ENCODE measurements around the gene RAB11FIP4. TPM values are rescaled to one million over a fixed set of nuclear protein-coding genes. Genes with fewer than 3 reads are reported as not detected.

Gene RAB11FIP4
- total and polyA plus RNA-seq, 2 of the 13 experiments (the other 11 are each of a cell fraction or from before 2014, with no cell fraction given) = 28.0 to 89.3 TPM

- TF ChIP-seq RNF2 (conservative IDR thresholded peaks at IDR 0.05; ENCODE audit: low read depth) (no peak), ZNF773 (CRISPR knock-in tag; IDR thresholded peaks at IDR 0.05; ENCODE audit: borderline replicate concordance) (no peak), ZFP1 (CRISPR knock-in tag; IDR thresholded peaks at IDR 0.05) (0 out of 2 replicates have a peak, but pooled peaks have one; percentile 20), SOX5 (CRISPR knock-in tag; IDR thresholded peaks at IDR 0.05; ENCODE audit: borderline replicate concordance) (peak; percentile 98), KLF15 (CRISPR knock-in tag; IDR thresholded peaks at IDR 0.05; ENCODE audit: borderline replicate concordance) (no peak), TRIM24 (CRISPR knock-in tag; IDR thresholded peaks at IDR 0.05) (no peak), ZNF225 (CRISPR knock-in tag; IDR thresholded peaks at IDR 0.05) (no peak), SKI (IDR thresholded peaks at IDR 0.05; ENCODE audit: partially characterized antibody) (peak; percentile 24), MLX (CRISPR knock-in tag; IDR thresholded peaks at IDR 0.05) (peak; percentile 27; the same call in 1 of the 2 replicates), GABPB1 (CRISPR knock-in tag; IDR thresholded peaks at IDR 0.05) (no peak), ZNF589 (CRISPR knock-in tag; conservative IDR thresholded peaks at IDR 0.05) (no peak), ARNT (IDR thresholded peaks at IDR 0.05) (no peak), POLR2A (IDR thresholded peaks at IDR 0.05; ENCODE audit: insufficient read depth in 1 of 2, low read depth in 2 of 2, low read length in 2 of 2) (no peak; a peak in 1 of 4 replicates), NFE2L1 (CRISPR knock-in tag; IDR thresholded peaks at IDR 0.05; ENCODE audit: borderline replicate concordance) (no peak), ZIK1 (CRISPR knock-in tag; IDR thresholded peaks at IDR 0.05; ENCODE audit: borderline replicate concordance, low read depth) (no peak), ZNF138 (CRISPR knock-in tag; IDR thresholded peaks at IDR 0.05; ENCODE audit: low read depth) (no peak), ZNF274 (CRISPR knock-in tag; IDR thresholded peaks at IDR 0.05) (peak; percentile 72)
- TF ChIP-seq, protein P1, sequence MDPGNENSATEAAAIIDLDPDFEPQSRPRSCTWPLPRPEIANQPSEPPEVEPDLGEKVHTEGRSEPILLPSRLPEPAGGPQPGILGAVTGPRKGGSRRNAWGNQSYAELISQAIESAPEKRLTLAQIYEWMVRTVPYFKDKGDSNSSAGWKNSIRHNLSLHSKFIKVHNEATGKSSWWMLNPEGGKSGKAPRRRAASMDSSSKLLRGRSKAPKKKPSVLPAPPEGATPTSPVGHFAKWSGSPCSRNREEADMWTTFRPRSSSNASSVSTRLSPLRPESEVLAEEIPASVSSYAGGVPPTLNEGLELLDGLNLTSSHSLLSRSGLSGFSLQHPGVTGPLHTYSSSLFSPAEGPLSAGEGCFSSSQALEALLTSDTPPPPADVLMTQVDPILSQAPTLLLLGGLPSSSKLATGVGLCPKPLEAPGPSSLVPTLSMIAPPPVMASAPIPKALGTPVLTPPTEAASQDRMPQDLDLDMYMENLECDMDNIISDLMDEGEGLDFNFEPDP (CRISPR knock-in tag; conservative IDR thresholded peaks at IDR 0.05) = 0 out of 2 replicates have a peak, but pooled peaks have one; percentile 43
- TF ChIP-seq, protein P2, sequence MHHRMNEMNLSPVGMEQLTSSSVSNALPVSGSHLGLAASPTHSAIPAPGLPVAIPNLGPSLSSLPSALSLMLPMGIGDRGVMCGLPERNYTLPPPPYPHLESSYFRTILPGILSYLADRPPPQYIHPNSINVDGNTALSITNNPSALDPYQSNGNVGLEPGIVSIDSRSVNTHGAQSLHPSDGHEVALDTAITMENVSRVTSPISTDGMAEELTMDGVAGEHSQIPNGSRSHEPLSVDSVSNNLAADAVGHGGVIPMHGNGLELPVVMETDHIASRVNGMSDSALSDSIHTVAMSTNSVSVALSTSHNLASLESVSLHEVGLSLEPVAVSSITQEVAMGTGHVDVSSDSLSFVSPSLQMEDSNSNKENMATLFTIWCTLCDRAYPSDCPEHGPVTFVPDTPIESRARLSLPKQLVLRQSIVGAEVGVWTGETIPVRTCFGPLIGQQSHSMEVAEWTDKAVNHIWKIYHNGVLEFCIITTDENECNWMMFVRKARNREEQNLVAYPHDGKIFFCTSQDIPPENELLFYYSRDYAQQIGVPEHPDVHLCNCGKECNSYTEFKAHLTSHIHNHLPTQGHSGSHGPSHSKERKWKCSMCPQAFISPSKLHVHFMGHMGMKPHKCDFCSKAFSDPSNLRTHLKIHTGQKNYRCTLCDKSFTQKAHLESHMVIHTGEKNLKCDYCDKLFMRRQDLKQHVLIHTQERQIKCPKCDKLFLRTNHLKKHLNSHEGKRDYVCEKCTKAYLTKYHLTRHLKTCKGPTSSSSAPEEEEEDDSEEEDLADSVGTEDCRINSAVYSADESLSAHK (CRISPR knock-in tag; IDR thresholded peaks at IDR 0.05; ENCODE audit: borderline replicate concordance) = no peak
- TF ChIP-seq, protein P3, sequence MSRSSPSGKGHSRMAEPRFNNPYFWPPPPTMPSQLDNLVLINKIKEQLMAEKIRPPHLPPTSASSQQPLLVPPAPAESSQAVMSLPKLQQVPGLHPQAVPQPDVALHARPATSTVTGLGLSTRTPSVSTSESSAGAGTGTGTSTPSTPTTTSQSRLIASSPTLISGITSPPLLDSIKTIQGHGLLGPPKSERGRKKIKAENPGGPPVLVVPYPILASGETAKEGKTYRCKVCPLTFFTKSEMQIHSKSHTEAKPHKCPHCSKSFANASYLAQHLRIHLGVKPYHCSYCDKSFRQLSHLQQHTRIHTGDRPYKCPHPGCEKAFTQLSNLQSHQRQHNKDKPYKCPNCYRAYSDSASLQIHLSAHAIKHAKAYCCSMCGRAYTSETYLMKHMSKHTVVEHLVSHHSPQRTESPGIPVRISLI (CRISPR knock-in tag; IDR thresholded peaks at IDR 0.05; ENCODE audit: borderline replicate concordance) = peak; percentile 62; the same call in 1 of the 2 replicates
- TF ChIP-seq, protein P4, sequence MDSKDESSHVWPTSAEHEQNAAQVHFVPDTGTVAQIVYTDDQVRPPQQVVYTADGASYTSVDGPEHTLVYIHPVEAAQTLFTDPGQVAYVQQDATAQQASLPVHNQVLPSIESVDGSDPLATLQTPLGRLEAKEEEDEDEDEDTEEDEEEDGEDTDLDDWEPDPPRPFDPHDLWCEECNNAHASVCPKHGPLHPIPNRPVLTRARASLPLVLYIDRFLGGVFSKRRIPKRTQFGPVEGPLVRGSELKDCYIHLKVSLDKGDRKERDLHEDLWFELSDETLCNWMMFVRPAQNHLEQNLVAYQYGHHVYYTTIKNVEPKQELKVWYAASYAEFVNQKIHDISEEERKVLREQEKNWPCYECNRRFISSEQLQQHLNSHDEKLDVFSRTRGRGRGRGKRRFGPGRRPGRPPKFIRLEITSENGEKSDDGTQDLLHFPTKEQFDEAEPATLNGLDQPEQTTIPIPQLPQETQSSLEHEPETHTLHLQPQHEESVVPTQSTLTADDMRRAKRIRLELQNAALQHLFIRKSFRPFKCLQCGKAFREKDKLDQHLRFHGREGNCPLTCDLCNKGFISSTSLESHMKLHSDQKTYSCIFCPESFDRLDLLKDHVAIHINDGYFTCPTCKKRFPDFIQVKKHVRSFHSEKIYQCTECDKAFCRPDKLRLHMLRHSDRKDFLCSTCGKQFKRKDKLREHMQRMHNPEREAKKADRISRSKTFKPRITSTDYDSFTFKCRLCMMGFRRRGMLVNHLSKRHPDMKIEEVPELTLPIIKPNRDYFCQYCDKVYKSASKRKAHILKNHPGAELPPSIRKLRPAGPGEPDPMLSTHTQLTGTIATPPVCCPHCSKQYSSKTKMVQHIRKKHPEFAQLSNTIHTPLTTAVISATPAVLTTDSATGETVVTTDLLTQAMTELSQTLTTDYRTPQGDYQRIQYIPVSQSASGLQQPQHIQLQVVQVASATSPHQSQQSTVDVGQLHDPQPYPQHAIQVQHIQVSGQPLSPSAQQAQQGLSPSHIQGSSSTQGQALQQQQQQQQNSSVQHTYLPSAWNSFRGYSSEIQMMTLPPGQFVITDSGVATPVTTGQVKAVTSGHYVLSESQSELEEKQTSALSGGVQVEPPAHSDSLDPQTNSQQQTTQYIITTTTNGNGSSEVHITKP (CRISPR knock-in tag; IDR thresholded peaks at IDR 0.05; ENCODE audit: low read depth) = peak; percentile 28; the same call in 1 of the 2 replicates
These were observed 76.2 kb downstream of the RAB11FIP4 start (continued) for GRCh38 chr17:31467502-31468256.

Measured in HepG2 (cell line).